Measurements from ENCODE around the gene SYCE1. TPM values are rescaled to one million over a fixed set of nuclear protein-coding genes. Genes with fewer than 3 reads are reported as not detected.

Gene SYCE1
- total and polyA plus RNA-seq, 4 donors = 0.08 to 0.87 (median 0.86) TPM; not detected in 1

DNA sequence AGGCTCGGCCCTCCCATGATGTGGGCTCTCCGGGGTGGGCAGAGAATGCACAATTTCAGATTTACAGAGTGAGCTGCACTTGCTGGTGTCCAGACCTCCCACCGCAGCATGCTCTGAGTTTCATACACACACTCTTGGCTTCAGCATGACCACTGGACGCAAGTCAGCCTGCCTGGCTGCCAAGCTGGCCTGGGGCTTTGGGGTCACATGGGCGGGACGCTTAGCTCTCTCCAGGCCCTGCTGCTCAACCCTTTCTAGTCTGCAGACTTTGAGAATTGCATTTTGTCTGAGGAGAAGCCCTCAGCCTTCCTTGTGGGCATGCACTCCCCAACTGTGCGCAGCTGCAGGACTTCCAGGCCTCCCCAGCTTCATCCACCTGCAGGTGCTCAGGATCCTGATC is 32.5 kb downstream of the SYCE1 start:
- DNase-seq (no peak), ATAC-seq (ENCODE audit: insufficient read depth, low FRiP score) (no peak)

DNA sequence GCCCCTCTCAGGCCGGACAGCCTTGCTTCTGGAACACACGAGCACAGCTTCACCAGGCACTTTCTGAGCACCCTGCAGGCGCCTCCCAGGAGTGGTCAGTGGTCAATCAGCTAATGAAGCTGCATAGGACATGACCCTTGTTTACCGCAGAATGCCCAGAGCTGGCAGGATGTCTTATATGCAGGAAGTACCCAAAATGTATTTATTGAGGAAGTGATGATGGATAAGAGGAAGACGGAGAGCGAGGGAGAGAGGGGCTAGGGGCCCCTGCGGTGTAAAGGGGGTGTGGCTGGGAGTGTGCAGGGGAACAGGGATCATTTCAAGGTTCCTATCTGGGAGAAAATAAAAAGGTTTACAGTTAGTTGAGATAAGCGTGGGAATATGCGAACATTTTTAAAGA is 34.9 kb downstream of the SYCE1 start:
- DNase-seq (no peak), ATAC-seq (ENCODE audit: insufficient read depth, low FRiP score) (no peak)
- no peak overlapping the region for H3K9ac ChIP-seq (ENCODE audit: insufficient read depth in 1 of 2, low read length in 2 of 2)
- H3K4me3 ChIP-seq = no peak overlapping the region
- H3K9me3 ChIP-seq (ENCODE audit: control insufficient read depth in 4 of 4, insufficient read depth in 3 of 4, low read length in 3 of 4) = peaks cover 0 to 14% (median 0%) of the 10 kb centered on the region in 4 donors
- 24 to 38% methylated on average over 9 of the region's 9 CpGs for WGBS, 2 donors
- peaks cover 14 to 73% (median 21%) of the 10 kb centered on the region in 3 donors for H3K27me3 ChIP-seq (ENCODE audit: control insufficient read depth in 3 of 3, insufficient read depth in 3 of 3, low read length in 2 of 3)
- peaks cover 0 to 3% (median 0%) of the 10 kb centered on the region in 4 donors for H3K36me3 ChIP-seq (ENCODE audit: control insufficient read depth in 4 of 4, insufficient read depth in 4 of 4, low read length in 4 of 4)
- H3K27ac ChIP-seq (ENCODE audit: low read depth in 1 of 2, low read length in 1 of 2) = no peak overlapping the region
- TF ChIP-seq, protein P1, sequence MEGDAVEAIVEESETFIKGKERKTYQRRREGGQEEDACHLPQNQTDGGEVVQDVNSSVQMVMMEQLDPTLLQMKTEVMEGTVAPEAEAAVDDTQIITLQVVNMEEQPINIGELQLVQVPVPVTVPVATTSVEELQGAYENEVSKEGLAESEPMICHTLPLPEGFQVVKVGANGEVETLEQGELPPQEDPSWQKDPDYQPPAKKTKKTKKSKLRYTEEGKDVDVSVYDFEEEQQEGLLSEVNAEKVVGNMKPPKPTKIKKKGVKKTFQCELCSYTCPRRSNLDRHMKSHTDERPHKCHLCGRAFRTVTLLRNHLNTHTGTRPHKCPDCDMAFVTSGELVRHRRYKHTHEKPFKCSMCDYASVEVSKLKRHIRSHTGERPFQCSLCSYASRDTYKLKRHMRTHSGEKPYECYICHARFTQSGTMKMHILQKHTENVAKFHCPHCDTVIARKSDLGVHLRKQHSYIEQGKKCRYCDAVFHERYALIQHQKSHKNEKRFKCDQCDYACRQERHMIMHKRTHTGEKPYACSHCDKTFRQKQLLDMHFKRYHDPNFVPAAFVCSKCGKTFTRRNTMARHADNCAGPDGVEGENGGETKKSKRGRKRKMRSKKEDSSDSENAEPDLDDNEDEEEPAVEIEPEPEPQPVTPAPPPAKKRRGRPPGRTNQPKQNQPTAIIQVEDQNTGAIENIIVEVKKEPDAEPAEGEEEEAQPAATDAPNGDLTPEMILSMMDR (IDR thresholded peaks at IDR 0.05; ENCODE audit: control extremely low read depth, extremely low read depth) = no peak
- peaks cover 0 to 16% (median 0%) of the 10 kb centered on the region in 5 donors for H3K4me1 ChIP-seq (ENCODE audit: control insufficient read depth in 5 of 5, insufficient read depth in 5 of 5, low read length in 5 of 5)

More for the DNA sequence above, 32.5 kb downstream of the SYCE1 start:
- Histone ChIP-seq H3K4me1 (ENCODE audit: control insufficient read depth in 5 of 5, insufficient read depth in 5 of 5, low read length in 5 of 5) (peaks cover 0 to 12% (median 0%) of the 10 kb centered on the region in 5 donors), H3K27ac (ENCODE audit: low read depth in 1 of 2, low read length in 1 of 2) (no peak overlapping the region), H3K9me3 (ENCODE audit: control insufficient read depth in 4 of 4, insufficient read depth in 3 of 4, low read length in 3 of 4) (peaks cover 0 to 10% (median 1%) of the 10 kb centered on the region in 4 donors), H3K4me3 (no peak overlapping the region), H3K9ac (ENCODE audit: insufficient read depth in 1 of 2, low read length in 2 of 2) (peak overlapping the region in 1 of 2 donors; percentile 11), H3K36me3 (ENCODE audit: control insufficient read depth in 4 of 4, insufficient read depth in 4 of 4, low read length in 4 of 4) (peaks cover 0 to 5% (median 0%) of the 10 kb centered on the region in 4 donors), H3K27me3 (ENCODE audit: control insufficient read depth in 3 of 3, insufficient read depth in 3 of 3, low read length in 2 of 3) (peaks cover 5 to 56% (median 16%) of the 10 kb centered on the region in 3 donors)
- TF ChIP-seq, protein P1 (IDR thresholded peaks at IDR 0.05; ENCODE audit: control extremely low read depth, extremely low read depth) = no peak
- WGBS, 2 donors = 82 to 87% methylated on average over 7 of the region's 7 CpGs

DNA sequence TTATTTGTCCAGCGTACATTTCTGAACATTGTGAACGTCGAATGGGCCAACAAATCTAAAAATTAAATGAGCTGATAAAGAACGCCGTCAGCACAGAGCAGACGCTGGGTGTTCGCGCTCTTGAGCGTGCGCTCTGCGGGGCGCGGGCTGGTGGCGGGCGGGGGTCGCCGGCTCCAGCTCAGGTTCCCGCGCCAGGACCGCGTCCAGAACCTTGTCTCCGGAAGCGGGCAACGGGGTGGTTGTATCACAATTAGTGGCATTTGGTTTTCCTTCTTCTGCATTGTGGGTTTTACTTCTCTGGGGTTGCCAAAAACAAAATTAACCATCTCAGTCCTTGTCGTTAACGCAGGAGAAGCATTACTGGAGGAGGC is 35.8 kb downstream of the SYCE1 start:
- H3K9me3 ChIP-seq (ENCODE audit: control insufficient read depth in 4 of 4, insufficient read depth in 3 of 4, low read length in 3 of 4) = peaks cover 0 to 19% (median 0%) of the 10 kb centered on the region in 4 donors
- ATAC-seq (ENCODE audit: insufficient read depth, low FRiP score) (no peak), DNase-seq (no peak)
- peaks cover 0 to 16% (median 0%) of the 10 kb centered on the region in 5 donors for H3K4me1 ChIP-seq (ENCODE audit: control insufficient read depth in 5 of 5, insufficient read depth in 5 of 5, low read length in 5 of 5)
- TF ChIP-seq, protein P1 (IDR thresholded peaks at IDR 0.05; ENCODE audit: control extremely low read depth, extremely low read depth) = no peak
- H3K36me3 ChIP-seq (ENCODE audit: control insufficient read depth in 4 of 4, insufficient read depth in 4 of 4, low read length in 4 of 4) = peaks cover 0 to 3% (median 0%) of the 10 kb centered on the region in 4 donors
- H3K27me3 ChIP-seq (ENCODE audit: control insufficient read depth in 3 of 3, insufficient read depth in 3 of 3, low read length in 2 of 3) = peaks cover 18 to 73% (median 21%) of the 10 kb centered on the region in 3 donors
- WGBS, 2 donors = 6 to 13% methylated on average over 26 of the region's 26 CpGs
- no peak overlapping the region for H3K4me3 ChIP-seq
- no peak overlapping the region for H3K27ac ChIP-seq (ENCODE audit: low read depth in 1 of 2, low read length in 1 of 2)
- H3K9ac ChIP-seq (ENCODE audit: insufficient read depth in 1 of 2, low read length in 2 of 2) = no peak overlapping the region
